ENCODE results near the gene SPEF2.

- no peak for TF ChIP-seq MAFK (IDR thresholded peaks at IDR 0.05; ENCODE audit: partially characterized antibody)
- no peak for TF ChIP-seq MYC (IDR thresholded peaks at IDR 0.05; ENCODE audit: borderline replicate concordance, low read length)
- no peak for TF ChIP-seq POLR2A (IDR thresholded peaks at IDR 0.05; ENCODE audit: low read length)
- no peak for TF ChIP-seq REST (IDR thresholded peaks at IDR 0.05)
- TF ChIP-seq CTCF (IDR thresholded peaks at IDR 0.05), result no peak
- TF ChIP-seq BHLHE40 (IDR thresholded peaks at IDR 0.05; ENCODE audit: low read depth, low read length), result no peak
- TF ChIP-seq RFX5 (IDR thresholded peaks at IDR 0.05), result no peak
- TF ChIP-seq GATA3 (IDR thresholded peaks at IDR 0.05; ENCODE audit: borderline replicate concordance), result no peak
- no peak for TF ChIP-seq JUN (IDR thresholded peaks at IDR 0.05)
- TF ChIP-seq HMGXB4 (CRISPR knock-in tag; IDR thresholded peaks at IDR 0.05; ENCODE audit: borderline replicate concordance), result no peak
- TF ChIP-seq ESRRA (IDR thresholded peaks at IDR 0.05; ENCODE audit: borderline replicate concordance, low read length), result no peak
- TF ChIP-seq ZNF302 (CRISPR knock-in tag; IDR thresholded peaks at IDR 0.05), result no peak
- no peak for TF ChIP-seq PHF8 (IDR thresholded peaks at IDR 0.05; ENCODE audit: borderline replicate concordance, low read depth)
These were observed 210.5 kb downstream of the SPEF2 start for GRCh38 chr5:35828082-35828598.

Measured in A549 (cell line).